Liver (tissue), 9 donors: Measurements from ENCODE around the gene NYAP1. TPM values are rescaled to one million over a fixed set of nuclear protein-coding genes. Genes with fewer than 3 reads are reported as not detected.
"Not testable (repeated sequence)": the region's sequence is repeated elsewhere in the genome, so short reads cannot be mapped to it uniquely, and the experiment has no call there.

Experiments
- DNase-seq: peaks from one replicate; pipeline ENCODE4 v3.0.0-alpha.2; 2017; ENCODE audit warnings: low spot score
- H3K27ac ChIP-seq, 2 donors: one replicate each; pipeline ENCODE4 v1.7.0; 2013; ENCODE audit warnings: inconsistent platforms in 2 of 2, low read length in 2 of 2, control low read depth in 1 of 2, low read depth in 1 of 2, mild to moderate bottlenecking in 1 of 2
- H3K27me3 ChIP-seq, 4 donors: one replicate each; pipeline versions ENCODE4 v1.6.1 to v1.7.0; 2013; ENCODE audit warnings: low read length in 3 of 4, inconsistent platforms in 1 of 4, mild to moderate bottlenecking in 1 of 4, moderate library complexity in 1 of 4; ENCODE audit not compliant: control insufficient read depth in 4 of 4, insufficient read depth in 4 of 4
- H3K36me3 ChIP-seq, 4 donors: one replicate each; pipeline versions ENCODE4 v1.6.1 to v1.7.0; 2013; ENCODE audit warnings: low read length in 3 of 4, mild to moderate bottlenecking in 3 of 4, low read depth in 1 of 4, moderate library complexity in 1 of 4; ENCODE audit not compliant: control insufficient read depth in 4 of 4, insufficient read depth in 3 of 4
- H3K4me1 ChIP-seq, 4 donors: one replicate each; pipeline versions ENCODE4 v1.6.1 to v1.7.0; 2013; ENCODE audit warnings: low read length in 3 of 4, mild to moderate bottlenecking in 3 of 4, moderate library complexity in 1 of 4; ENCODE audit not compliant: control insufficient read depth in 4 of 4, insufficient read depth in 4 of 4
- H3K4me3 ChIP-seq, 3 donors: one replicate each; pipeline versions ENCODE4 v1.6.1 to v1.7.0; 2013; ENCODE audit warnings: low read length in 3 of 3, control low read depth in 1 of 3, low read depth in 1 of 3, mild to moderate bottlenecking in 1 of 3
- H3K9ac ChIP-seq, 2 donors: one replicate each; pipeline ENCODE4 v1.7.0; 2013; ENCODE audit warnings: low read length in 2 of 2, mild to moderate bottlenecking in 2 of 2, moderate library complexity in 2 of 2, control low read depth in 1 of 2, low read depth in 1 of 2
- H3K9me3 ChIP-seq, 4 donors: one replicate each; pipeline versions ENCODE4 v1.6.1 to v1.7.0; 2013; ENCODE audit warnings: low read length in 3 of 4; ENCODE audit not compliant: control insufficient read depth in 4 of 4
- FOXA1 ChIP-seq: IDR thresholded peaks from 2 replicates; pipeline ENCODE4 v1.6.1; 2016; ENCODE audit warnings: antibody characterized with exemption
- GABPA ChIP-seq, 2 donors: IDR thresholded peaks in 1 of 2; conservative IDR thresholded peaks in 1 of 2; 2 replicates each; pipeline ENCODE4 v1.6.1; 2016; ENCODE audit warnings: antibody characterized with exemption in 2 of 2, mild to moderate bottlenecking in 1 of 2, moderate library complexity in 1 of 2
- HNF4A ChIP-seq, 2 donors: conservative IDR thresholded peaks; 2 replicates each; pipeline ENCODE4 v1.6.1; 2016; ENCODE audit warnings: antibody characterized with exemption in 2 of 2, mild to moderate bottlenecking in 2 of 2
- TAF1 ChIP-seq: conservative IDR thresholded peaks from 2 replicates; pipeline ENCODE4 v1.6.1; 2016; ENCODE audit warnings: antibody characterized with exemption, mild to moderate bottlenecking
- WGBS: extraction: QIAGEN DNeasy Blood & Tissue Kit; methylation state at CpG from one replicate; pipeline ENCODE4 v1.1.7; 2013; 5-methylcytosine and 5-hydroxymethylcytosine counted together
- polyA plus RNA-seq, 2 donors: library from polyadenylated mRNA; stranded (reverse) in 1 of 2; unstranded in 1 of 2; fragments of 200-250 nt in 1 of 2; fragments of >200 nt in 1 of 2; fragmentation: Nextera tagmentation in 1 of 2; extraction: Ambion mirVana in 1 of 2; gene quantifications; one replicate each; pipeline versions ENCODE4 v1.2.1 to v1.2.3, GENCODE V29; 2013 to 2015
- total RNA-seq, 2 donors: library from RNA; depleted of rRNA; stranded (reverse); fragments of >200 nt; gene quantifications; one replicate each; pipeline ENCODE4 v1.2.3, GENCODE V29; 2014
- TF ChIP-seq, protein P1 (sequence below): IDR thresholded peaks from 2 replicates; pipeline ENCODE4 v1.6.1; 2016; ENCODE audit warnings: antibody characterized with exemption
- donor health status: healthy.
- donor health status: healthy.
- donor health status: healthy.
- donor health status: healthy.
- donor health status: healthy.

The NYAP1 gene
- total and polyA plus RNA-seq, 4 donors = 0.08 to 0.29 (median 0.09) TPM; not detected in 1

DNA sequence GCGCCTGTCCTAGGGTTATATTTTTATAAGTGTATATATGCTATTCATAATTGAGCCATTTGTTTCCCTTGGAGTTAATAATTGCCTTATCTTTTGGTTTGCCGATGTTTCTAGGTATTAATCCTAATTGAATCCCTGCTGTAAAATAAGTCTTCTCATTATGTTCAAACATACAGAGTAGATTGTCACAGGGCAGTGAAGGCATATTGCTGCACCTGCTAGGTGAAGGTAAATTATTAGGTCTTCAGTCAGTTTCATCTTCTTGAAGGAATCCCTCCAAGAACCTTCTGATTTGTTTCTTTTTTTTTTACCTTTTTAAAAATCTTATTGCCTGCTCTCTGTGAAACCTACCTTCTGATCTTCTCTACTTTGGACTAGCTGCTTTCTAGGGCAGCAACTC lies 37.3 kb downstream of the NYAP1 start (continued):
- TF ChIP-seq, protein P1, sequence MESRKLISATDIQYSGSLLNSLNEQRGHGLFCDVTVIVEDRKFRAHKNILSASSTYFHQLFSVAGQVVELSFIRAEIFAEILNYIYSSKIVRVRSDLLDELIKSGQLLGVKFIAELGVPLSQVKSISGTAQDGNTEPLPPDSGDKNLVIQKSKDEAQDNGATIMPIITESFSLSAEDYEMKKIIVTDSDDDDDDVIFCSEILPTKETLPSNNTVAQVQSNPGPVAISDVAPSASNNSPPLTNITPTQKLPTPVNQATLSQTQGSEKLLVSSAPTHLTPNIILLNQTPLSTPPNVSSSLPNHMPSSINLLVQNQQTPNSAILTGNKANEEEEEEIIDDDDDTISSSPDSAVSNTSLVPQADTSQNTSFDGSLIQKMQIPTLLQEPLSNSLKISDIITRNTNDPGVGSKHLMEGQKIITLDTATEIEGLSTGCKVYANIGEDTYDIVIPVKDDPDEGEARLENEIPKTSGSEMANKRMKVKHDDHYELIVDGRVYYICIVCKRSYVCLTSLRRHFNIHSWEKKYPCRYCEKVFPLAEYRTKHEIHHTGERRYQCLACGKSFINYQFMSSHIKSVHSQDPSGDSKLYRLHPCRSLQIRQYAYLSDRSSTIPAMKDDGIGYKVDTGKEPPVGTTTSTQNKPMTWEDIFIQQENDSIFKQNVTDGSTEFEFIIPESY = no peak
- TF ChIP-seq FOXA1 (no peak), HNF4A (conservative IDR thresholded peaks at IDR 0.05) (no peak), TAF1 (no peak), GABPA (IDR thresholded peaks at IDR 0.05 in 1 of 2, conservative IDR thresholded peaks at IDR 0.05 in 1 of 2) (no peak)

- DNase-seq, H3K27me3 ChIP-seq, H3K36me3 ChIP-seq, H3K4me3 ChIP-seq, H3K9me3 ChIP-seq, H3K27ac ChIP-seq, H3K4me1 ChIP-seq, H3K9ac ChIP-seq: not testable (repeated sequence)
- 55% methylated on average over 2 of the region's 3 CpGs for WGBS
Measured at GRCh38 chr7:100521909-100522593, 38.3 kb downstream of the NYAP1 start.

DNA sequence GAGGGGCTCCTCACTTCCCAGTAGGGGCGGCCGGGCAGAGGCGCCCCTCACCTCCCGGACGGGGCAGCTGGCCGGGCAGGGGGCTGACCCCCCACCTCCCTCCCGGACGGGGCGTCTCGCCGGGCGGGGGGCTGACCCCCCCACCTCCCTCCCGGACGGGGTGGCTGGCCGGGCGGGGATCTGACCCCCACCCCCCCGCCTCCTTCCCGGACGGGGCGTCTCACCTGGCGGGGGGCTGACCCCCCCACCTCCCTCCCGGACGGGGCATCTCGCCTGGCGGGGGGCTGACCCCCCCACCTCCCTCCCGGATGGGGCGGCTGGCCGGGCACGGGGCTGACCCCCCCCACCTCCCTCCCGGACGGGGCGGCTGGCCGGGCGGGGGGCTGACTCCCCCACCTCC lies 39.5 kb downstream of the NYAP1 start:
- 95% methylated on average over 33 of the region's 34 CpGs for WGBS
- not testable (repeated sequence) for H3K4me1 ChIP-seq, H3K9ac ChIP-seq, H3K4me3 ChIP-seq, DNase-seq, H3K27ac ChIP-seq, H3K9me3 ChIP-seq, H3K36me3 ChIP-seq, H3K27me3 ChIP-seq

- TF ChIP-seq HNF4A (conservative IDR thresholded peaks at IDR 0.05) = peak in 1 of 2 donors; percentile 45
- not testable (repeated sequence) for H3K36me3 ChIP-seq, H3K27me3 ChIP-seq, H3K4me1 ChIP-seq, H3K9me3 ChIP-seq, H3K9ac ChIP-seq, H3K27ac ChIP-seq, H3K4me3 ChIP-seq, DNase-seq
- WGBS = 39% methylated on average over 12 of the region's 12 CpGs
Measured at GRCh38 chr7:100528108-100528866, 44.6 kb downstream of the NYAP1 start.
